ENCODE results near the gene XAB2. TPM values are rescaled to one million over a fixed set of nuclear protein-coding genes. Genes with fewer than 3 reads are reported as not detected.

The XAB2 gene
- total RNA-seq, 4 donors from 2014 or later = 27.8 to 123 (median 57.3) TPM

DNA sequence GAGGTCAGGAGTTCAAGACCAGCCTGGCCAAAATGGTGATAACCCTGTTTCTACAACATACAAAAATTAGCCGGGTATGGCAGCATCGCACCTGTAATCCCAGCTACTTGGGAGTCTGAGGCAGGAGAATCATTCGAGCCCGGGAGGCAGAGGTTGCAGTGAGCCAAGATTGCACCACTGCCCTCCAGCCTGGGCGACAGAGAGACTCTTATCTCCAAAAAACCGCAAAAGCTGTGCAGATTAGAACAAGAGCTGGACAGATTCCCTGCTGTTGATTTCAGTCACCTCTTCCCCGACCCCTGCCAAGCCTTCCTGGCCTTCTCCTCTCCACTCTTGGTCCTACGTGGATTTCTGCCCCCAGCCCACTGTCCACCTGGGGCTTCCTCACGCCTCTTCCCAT lies 25.4 kb downstream of the XAB2 start:
- in situ Hi-C loops (cut with MboI; ENCODE audit: low pct_ligation_motif_present in 1 of 4, low pct_unique_long_range_greater_than_20kb in 1 of 4, low sequenced_read_pairs in 3 of 4) = no loop called here
- peaks cover 11% of the 10 kb centered on the region for H3K27me3 ChIP-seq
- WGBS, 2 donors (ENCODE audit: low coverage in 1 of 2) = 80 to 83% methylated on average over 3 to 9 of the region's 9 CpGs

DNA sequence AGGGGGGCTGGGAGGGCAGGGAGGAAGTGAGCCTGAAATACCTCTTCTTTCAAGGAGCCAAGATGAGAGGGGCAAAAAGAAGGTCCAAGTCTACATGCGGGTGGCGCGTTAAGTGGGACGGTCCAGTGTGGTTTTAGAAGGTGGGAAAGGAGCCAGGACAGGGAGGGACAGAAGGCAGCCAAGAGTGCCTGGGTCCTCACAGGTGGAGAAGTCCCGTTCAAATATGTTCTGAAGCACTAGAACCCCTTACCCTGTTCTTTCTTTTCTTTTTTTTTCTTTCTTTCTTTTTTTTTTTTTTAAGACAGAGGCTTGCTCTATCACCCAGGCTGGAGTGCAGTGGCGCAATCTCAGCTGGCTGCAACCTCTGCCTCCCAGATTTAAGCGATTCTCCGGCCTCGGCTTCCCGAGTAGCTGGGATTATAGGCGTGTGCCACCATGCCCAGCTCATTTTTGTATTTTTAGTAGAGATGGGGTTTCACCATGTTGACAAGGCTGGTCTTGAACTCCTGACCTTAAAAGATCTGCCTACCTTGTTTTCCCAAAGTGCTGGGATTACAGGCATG lies 26.3 kb downstream of the XAB2 start:
- Histone ChIP-seq H3K9me3 (no peaks in the 10 kb centered on the region), H3K36me3 (no peaks in the 10 kb centered on the region), H3K4me1 (no peaks in the 10 kb centered on the region), H3K27ac (no peak overlapping the region), H3K27me3 (peaks cover 13% of the 10 kb centered on the region), H3K4me3 (no peak overlapping the region)
- intact Hi-C loops (cut with DNase I; ENCODE audit: low total_unique reads) = no loop called here
- TF ChIP-seq POLR2AphosphoS5 (IDR thresholded peaks at IDR 0.05) = no peak
- TF ChIP-seq, protein P1, sequence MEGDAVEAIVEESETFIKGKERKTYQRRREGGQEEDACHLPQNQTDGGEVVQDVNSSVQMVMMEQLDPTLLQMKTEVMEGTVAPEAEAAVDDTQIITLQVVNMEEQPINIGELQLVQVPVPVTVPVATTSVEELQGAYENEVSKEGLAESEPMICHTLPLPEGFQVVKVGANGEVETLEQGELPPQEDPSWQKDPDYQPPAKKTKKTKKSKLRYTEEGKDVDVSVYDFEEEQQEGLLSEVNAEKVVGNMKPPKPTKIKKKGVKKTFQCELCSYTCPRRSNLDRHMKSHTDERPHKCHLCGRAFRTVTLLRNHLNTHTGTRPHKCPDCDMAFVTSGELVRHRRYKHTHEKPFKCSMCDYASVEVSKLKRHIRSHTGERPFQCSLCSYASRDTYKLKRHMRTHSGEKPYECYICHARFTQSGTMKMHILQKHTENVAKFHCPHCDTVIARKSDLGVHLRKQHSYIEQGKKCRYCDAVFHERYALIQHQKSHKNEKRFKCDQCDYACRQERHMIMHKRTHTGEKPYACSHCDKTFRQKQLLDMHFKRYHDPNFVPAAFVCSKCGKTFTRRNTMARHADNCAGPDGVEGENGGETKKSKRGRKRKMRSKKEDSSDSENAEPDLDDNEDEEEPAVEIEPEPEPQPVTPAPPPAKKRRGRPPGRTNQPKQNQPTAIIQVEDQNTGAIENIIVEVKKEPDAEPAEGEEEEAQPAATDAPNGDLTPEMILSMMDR (IDR thresholded peaks at IDR 0.05) = no peak
- WGBS, 2 donors (ENCODE audit: low coverage in 1 of 2) = 88 to 100% methylated on average over 2 to 11 of the region's 11 CpGs
- in situ Hi-C loops (cut with MboI; ENCODE audit: low pct_ligation_motif_present in 1 of 4, low pct_unique_long_range_greater_than_20kb in 1 of 4, low sequenced_read_pairs in 3 of 4) = no loop called here
- no peak for DNase-seq

More for the DNA sequence above, 25.4 kb downstream of the XAB2 start:
- Histone ChIP-seq H3K4me3 (no peak overlapping the region), H3K4me1 (no peaks in the 10 kb centered on the region), H3K36me3 (no peaks in the 10 kb centered on the region), H3K9me3 (no peaks in the 10 kb centered on the region), H3K27ac (no peak overlapping the region)
- intact Hi-C loops (cut with DNase I; ENCODE audit: low total_unique reads) = no loop called here
- TF ChIP-seq POLR2AphosphoS5 (IDR thresholded peaks at IDR 0.05) = no peak
- TF ChIP-seq, protein P1 (IDR thresholded peaks at IDR 0.05) = no peak
- TF ChIP-seq EP300 (IDR thresholded peaks at IDR 0.05; ENCODE audit: low read depth) = no peak
- no peak for TF ChIP-seq POLR2A (IDR thresholded peaks at IDR 0.05)
- DNase-seq = no peak

DNA sequence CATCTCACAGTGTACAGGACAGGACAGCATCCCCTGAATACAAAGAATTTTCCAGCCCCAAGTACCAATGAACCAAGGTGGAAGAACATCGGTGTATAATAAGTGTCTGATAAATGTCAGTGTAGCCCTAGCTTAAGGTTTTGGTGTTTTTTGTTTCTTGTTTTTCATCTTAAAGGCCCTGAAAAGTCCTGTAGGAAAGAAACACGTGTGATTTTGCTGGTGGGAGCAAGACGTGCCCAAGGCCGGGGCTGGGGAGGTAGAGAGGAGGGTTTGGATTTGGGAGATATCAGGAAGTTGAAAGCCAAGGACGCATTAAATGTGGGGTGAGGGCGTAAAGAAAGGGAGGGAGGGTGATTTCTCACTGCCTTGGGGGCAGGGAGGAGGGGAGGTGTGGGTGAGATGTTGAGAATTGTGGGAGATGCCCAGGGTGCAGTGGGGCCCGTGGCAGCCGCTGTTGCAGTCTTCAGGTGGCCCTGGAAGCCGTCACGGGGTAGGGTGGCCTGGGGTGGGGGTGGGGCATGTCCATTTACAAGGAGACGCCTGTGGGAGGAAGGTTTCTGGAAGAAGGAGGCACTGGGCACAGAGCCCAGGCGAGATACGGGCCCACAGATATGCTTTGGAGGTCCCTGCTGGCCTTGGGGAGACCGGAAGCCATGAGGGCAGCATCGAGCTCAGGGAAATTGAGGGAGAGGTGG lies 27.0 kb downstream of the XAB2 start:
- Histone ChIP-seq H3K36me3 (no peaks in the 10 kb centered on the region), H3K4me3 (no peak overlapping the region), H3K9me3 (no peaks in the 10 kb centered on the region), H3K27me3 (peaks cover 17% of the 10 kb centered on the region), H3K4me1 (no peaks in the 10 kb centered on the region), H3K27ac (no peak overlapping the region)
- TF ChIP-seq POLR2AphosphoS5 (IDR thresholded peaks at IDR 0.05) = no peak
- DNase-seq = no peak
- WGBS, 2 donors (ENCODE audit: low coverage in 1 of 2) = 57% methylated on average over 14 to 15 of the region's 15 CpGs
- intact Hi-C loops (cut with DNase I; ENCODE audit: low total_unique reads) = no loop called here
- in situ Hi-C loops (cut with MboI; ENCODE audit: low pct_ligation_motif_present in 1 of 4, low pct_unique_long_range_greater_than_20kb in 1 of 4, low sequenced_read_pairs in 3 of 4) = no loop called here

DNA sequence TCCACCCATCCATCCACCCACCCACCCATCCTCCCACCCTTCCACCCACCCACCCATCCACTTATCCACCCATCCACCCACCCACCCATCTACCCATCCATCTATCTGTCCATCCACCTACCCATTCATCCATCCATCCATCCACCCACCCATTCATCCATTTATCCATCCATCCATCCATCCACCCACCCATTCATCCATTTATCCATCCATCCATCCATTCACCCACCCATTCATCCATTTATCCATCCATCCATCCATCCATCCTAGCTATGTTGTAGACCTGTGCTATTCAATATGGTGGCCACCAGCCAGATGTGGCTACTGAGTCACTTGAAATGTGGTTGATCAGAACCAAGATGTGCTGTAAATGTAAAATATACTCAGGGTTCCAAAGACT lies 28.6 kb downstream of the XAB2 start:
- Histone ChIP-seq H3K9me3 (no peaks in the 10 kb centered on the region), H3K27ac (no peak overlapping the region), H3K4me1 (peaks cover 0 to 9% (median 6%) of the 10 kb centered on the region in 4 donors), H3K4me3 (no peak overlapping the region), H3K27me3 (peaks cover 31% of the 10 kb centered on the region), H3K36me3 (no peaks in the 10 kb centered on the region)
- DNase-seq = no peak
- intact Hi-C loops (cut with DNase I; ENCODE audit: low total_unique reads) (no loop called here), in situ Hi-C loops (cut with MboI; ENCODE audit: low pct_ligation_motif_present in 1 of 4, low pct_unique_long_range_greater_than_20kb in 1 of 4, low sequenced_read_pairs in 3 of 4) (no loop called here)
- TF ChIP-seq POLR2AphosphoS5 (IDR thresholded peaks at IDR 0.05) (no peak), EP300 (IDR thresholded peaks at IDR 0.05; ENCODE audit: low read depth) (no peak), POLR2A (IDR thresholded peaks at IDR 0.05) (no peak)
- TF ChIP-seq, protein P1 (IDR thresholded peaks at IDR 0.05) = no peak

DNA sequence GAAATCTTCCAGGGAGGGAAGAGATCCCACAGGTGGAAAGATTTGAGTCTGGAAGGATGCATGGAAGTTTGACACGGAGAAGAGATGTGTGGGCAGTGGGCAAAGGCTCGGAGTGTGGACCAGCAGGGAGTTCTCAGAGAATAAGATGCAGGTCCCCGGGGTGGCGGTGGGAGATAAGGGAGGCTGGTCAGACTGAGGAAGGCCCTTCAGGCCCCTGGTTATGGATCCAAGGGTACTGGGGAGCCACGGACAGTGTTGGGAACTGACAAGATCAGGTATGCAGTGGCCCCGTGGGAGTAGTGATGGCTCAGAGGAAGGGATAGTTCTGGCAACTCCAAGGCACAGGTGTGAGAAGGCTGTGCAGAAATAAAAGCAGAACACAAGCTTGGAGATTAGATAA lies 31.2 kb downstream of the XAB2 start:
- TF ChIP-seq POLR2AphosphoS5 (IDR thresholded peaks at IDR 0.05) = no peak
- no peak for TF ChIP-seq POLR2A (IDR thresholded peaks at IDR 0.05)
- TF ChIP-seq, protein P1 (IDR thresholded peaks at IDR 0.05) = no peak
- H3K9me3 ChIP-seq = no peaks in the 10 kb centered on the region
- WGBS, 2 donors (ENCODE audit: low coverage in 1 of 2) = 69 to 100% methylated on average over 1 to 6 of the region's 6 CpGs
- DNase-seq = no peak
- H3K27me3 ChIP-seq = peaks cover 50% of the 10 kb centered on the region
- H3K36me3 ChIP-seq = no peaks in the 10 kb centered on the region
- no peak overlapping the region for H3K4me3 ChIP-seq
- no peak overlapping the region for H3K27ac ChIP-seq
- in situ Hi-C loops (cut with MboI; ENCODE audit: low pct_ligation_motif_present in 1 of 4, low pct_unique_long_range_greater_than_20kb in 1 of 4, low sequenced_read_pairs in 3 of 4) (no loop called here), intact Hi-C loops (cut with DNase I; ENCODE audit: low total_unique reads) (no loop called here)
- peaks cover 0 to 9% (median 6%) of the 10 kb centered on the region in 4 donors for H3K4me1 ChIP-seq

Measured in transverse colon (tissue), 4 donors.